ENCODE data around the gene ZNF605. TPM values are rescaled to one million over a fixed set of nuclear protein-coding genes. Genes with fewer than 3 reads are reported as not detected.

The ZNF605 gene
- polyA plus RNA-seq, 4 donors, result 0.81 to 19.6 (median 2.8) TPM

Other genes starting within 250 kb of the ZNF605 start
- 10 to 100 TPM in 3 of 4 donors, 1 to 10 TPM in 1; 9.5 to 35.5 (median 15.8) TPM for gene PGAM5, start 245.5 kb downstream of the ZNF605 start, polyA plus RNA-seq
- 10 to 100 TPM; 22.2 to 49.9 (median 39.0) TPM for gene ANKLE2, start 194.5 kb downstream of the ZNF605 start, polyA plus RNA-seq
- 10 to 100 TPM in 3 of 4 donors, 1 to 10 TPM in 1; 7.3 to 35.1 (median 15.5) TPM for gene GOLGA3, start 127.4 kb downstream of the ZNF605 start, polyA plus RNA-seq
- gene CHFR, start 68.7 kb downstream of the ZNF605 start, polyA plus RNA-seq, result 10 to 100 TPM; 23.9 to 43.4 (median 31.8) TPM
- 10 to 100 TPM in 1 of 4 donors, 1 to 10 TPM in 3; 1.1 to 13.6 (median 2.9) TPM for gene ZNF26, start 30.1 kb upstream of the ZNF605 start, polyA plus RNA-seq
- gene ZNF84, start 81.2 kb upstream of the ZNF605 start, polyA plus RNA-seq, result 10 to 100 TPM in 1 of 4 donors, 1 to 10 TPM in 3; 3.0 to 36.1 (median 5.4) TPM
- 10 to 100 TPM; 12.3 to 29.4 (median 18.3) TPM for gene ZNF140, start 124.6 kb upstream of the ZNF605 start, polyA plus RNA-seq
- gene ZNF891, start 174.0 kb upstream of the ZNF605 start, polyA plus RNA-seq, result 1 to 10 TPM in 1 of 4 donors, under 1 TPM in 3; under 0.01 to 2.9 (median 0.39) TPM
- 10 to 100 TPM in 1 of 4 donors, 1 to 10 TPM in 2, under 1 TPM in 1; 0.81 to 11.6 (median 2.3) TPM for gene ZNF10, start 174.3 kb upstream of the ZNF605 start, polyA plus RNA-seq
- gene ZNF268, start 225.2 kb upstream of the ZNF605 start, polyA plus RNA-seq, result 10 to 100 TPM in 1 of 4 donors, 1 to 10 TPM in 3; 1.6 to 26.2 (median 4.9) TPM

All from small intestine (tissue), 4 donors.